Osteocyte (in vitro differentiated cells): ENCODE measurements around the gene GEMIN5. TPM values are rescaled to one million over a fixed set of nuclear protein-coding genes. Genes with fewer than 3 reads are reported as not detected.

Experiments
- DNase-seq: peaks from one replicate; pipeline ENCODE4 v3.0.0; 2021; ENCODE audit warnings: mixed read lengths; ENCODE audit not compliant: unreplicated experiment; ENCODE audit errors: extremely low spot score
- H3K27ac Mint-ChIP-seq: one replicate; pipeline ENCODE4 v1.8.0; 2021; ENCODE audit warnings: mild to moderate bottlenecking, mixed read lengths; ENCODE audit not compliant: unreplicated experiment
- H3K27me3 Mint-ChIP-seq: one replicate; pipeline ENCODE4 v1.8.0; 2021; ENCODE audit warnings: mixed read lengths; ENCODE audit not compliant: unreplicated experiment
- H3K36me3 Mint-ChIP-seq: one replicate; pipeline ENCODE4 v1.8.0; 2021; ENCODE audit warnings: mixed read lengths; ENCODE audit not compliant: unreplicated experiment
- H3K4me1 Mint-ChIP-seq: one replicate; pipeline ENCODE4 v1.8.0; 2021; ENCODE audit warnings: mixed read lengths; ENCODE audit not compliant: unreplicated experiment
- H3K4me3 Mint-ChIP-seq: one replicate; pipeline ENCODE4 v1.8.0; 2021; ENCODE audit warnings: mild to moderate bottlenecking, moderate library complexity, mixed read lengths; ENCODE audit not compliant: unreplicated experiment
- H3K9me3 Mint-ChIP-seq: one replicate; pipeline ENCODE4 v1.8.0; 2021; ENCODE audit warnings: mixed read lengths; ENCODE audit not compliant: unreplicated experiment
- CTCF ChIP-seq: fragments of 200-600 bp; sonication (generic); IDR thresholded peaks from 2 replicates; pipeline ENCODE4 v1.5.0; 2021; ENCODE audit warnings: antibody characterized with exemption, mild to moderate bottlenecking, moderate library complexity
- total RNA-seq: library from RNA; stranded (reverse); gene quantifications from 2 replicates; pipeline ENCODE4 v1.2.1, GENCODE V29; 2021

Gene GEMIN5
- total RNA-seq, 1 donor from 2014 or later = 17.6 TPM

- Mint-ChIP-seq H3K9me3 (no peaks in the 10 kb centered on the region), H3K36me3 (peaks cover 22% of the 10 kb centered on the region), H3K4me1 (no peaks in the 10 kb centered on the region), H3K27ac (no peak overlapping the region), H3K4me3 (no peak overlapping the region), H3K27me3 (no peaks in the 10 kb centered on the region)
- TF ChIP-seq CTCF = no peak
- DNase-seq = no peak
Observed at GRCh38 chr5:154966874-154967273, 28.9 kb upstream of the GEMIN5 start.

- no peaks in the 10 kb centered on the region for H3K9me3 Mint-ChIP-seq
- H3K4me3 Mint-ChIP-seq = no peak overlapping the region
- no peak for DNase-seq
- no peak overlapping the region for H3K27ac Mint-ChIP-seq
- peaks cover 23% of the 10 kb centered on the region for H3K36me3 Mint-ChIP-seq
- no peaks in the 10 kb centered on the region for H3K4me1 Mint-ChIP-seq
- no peak for TF ChIP-seq CTCF
- no peaks in the 10 kb centered on the region for H3K27me3 Mint-ChIP-seq
Observed at GRCh38 chr5:154966081-154966841, 28.2 kb upstream of the GEMIN5 start.

- peaks cover 35% of the 10 kb centered on the region for H3K36me3 Mint-ChIP-seq
- TF ChIP-seq CTCF = no peak
- H3K27me3 Mint-ChIP-seq = no peaks in the 10 kb centered on the region
Observed at GRCh38 chr5:154962494-154962893, 24.5 kb upstream of the GEMIN5 start.

GRCh38 chr5:154956712-154957111 is 18.7 kb upstream of the GEMIN5 start:
- Mint-ChIP-seq H3K36me3 (peaks cover 32% of the 10 kb centered on the region), H3K4me1 (no peaks in the 10 kb centered on the region), H3K4me3 (no peak overlapping the region), H3K27me3 (no peaks in the 10 kb centered on the region), H3K27ac (no peak overlapping the region), H3K9me3 (no peaks in the 10 kb centered on the region)
- TF ChIP-seq CTCF = no peak
- DNase-seq = no peak

More at GRCh38 chr5:154962494-154962893, 24.5 kb upstream of the GEMIN5 start:
- no peaks in the 10 kb centered on the region for H3K4me1 Mint-ChIP-seq
- DNase-seq = no peak
- no peaks in the 10 kb centered on the region for H3K9me3 Mint-ChIP-seq
- no peak overlapping the region for H3K4me3 Mint-ChIP-seq
- no peak overlapping the region for H3K27ac Mint-ChIP-seq

- H3K4me3 Mint-ChIP-seq = no peak overlapping the region
- H3K36me3 Mint-ChIP-seq = peaks cover 16% of the 10 kb centered on the region
- H3K9me3 Mint-ChIP-seq = no peaks in the 10 kb centered on the region
- H3K4me1 Mint-ChIP-seq = no peaks in the 10 kb centered on the region
- TF ChIP-seq CTCF = no peak
- H3K27ac Mint-ChIP-seq = no peak overlapping the region
- DNase-seq = no peak
- no peaks in the 10 kb centered on the region for H3K27me3 Mint-ChIP-seq
Observed at GRCh38 chr5:154949781-154950180, 11.8 kb upstream of the GEMIN5 start.
